Measurements from ENCODE around the gene CYP2A7. TPM values are rescaled to one million over a fixed set of nuclear protein-coding genes. Genes with fewer than 3 reads are reported as not detected.
"Not testable (repeated sequence)": the region's sequence is repeated elsewhere in the genome, so short reads cannot be mapped to it uniquely, and the experiment has no call there.

The CYP2A7 gene, protein sequence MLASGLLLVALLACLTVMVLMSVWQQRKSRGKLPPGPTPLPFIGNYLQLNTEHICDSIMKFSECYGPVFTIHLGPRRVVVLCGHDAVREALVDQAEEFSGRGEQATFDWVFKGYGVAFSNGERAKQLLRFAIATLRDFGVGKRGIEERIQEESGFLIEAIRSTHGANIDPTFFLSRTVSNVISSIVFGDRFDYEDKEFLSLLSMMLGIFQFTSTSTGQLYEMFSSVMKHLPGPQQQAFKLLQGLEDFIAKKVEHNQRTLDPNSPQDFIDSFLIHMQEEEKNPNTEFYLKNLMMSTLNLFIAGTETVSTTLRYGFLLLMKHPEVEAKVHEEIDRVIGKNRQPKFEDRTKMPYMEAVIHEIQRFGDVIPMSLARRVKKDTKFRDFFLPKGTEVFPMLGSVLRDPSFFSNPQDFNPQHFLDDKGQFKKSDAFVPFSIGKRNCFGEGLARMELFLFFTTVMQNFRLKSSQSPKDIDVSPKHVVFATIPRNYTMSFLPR
- not detected in 2 replicates for total RNA-seq (2011; cell fraction: chromatin; rRNA removed; ENCODE audit: low replicate concordance)
- not detected in 2 replicates for total RNA-seq (2011; cell fraction: nucleolus; rRNA removed)
- not detected in 2 replicates for total RNA-seq (2011; cell fraction: nucleoplasm; rRNA removed)
- total RNA-seq (2014; rRNA removed): not detected in 2 replicates
- not detected in 2 replicates for total RNA-seq (2014; rRNA removed; fragmentation: Illumina TruSeq; extraction: Trizol)
- not detected in 2 replicates for total RNA-seq (2015; rRNA removed; fragmentation: Illumina TruSeq; extraction: Trizol)
- 0.22 TPM in 1 of 2 replicates, not detected in the other for total RNA-seq (2021)
- not detected in 2 replicates for polyA plus RNA-seq (2011; rRNA removed)
- not detected in 2 replicates for polyA plus RNA-seq (2011; cell fraction: cytosol; rRNA removed)
- polyA plus RNA-seq (2011; cell fraction: nucleus; rRNA removed): not detected in 2 replicates
- not detected in 2 replicates for polyA plus RNA-seq (2012)
- polyA plus RNA-seq (2014; fragmentation: Illumina TruSeq; extraction: Trizol): not detected in 2 replicates
- not detected for polyA plus RNA-seq (2014; fragmentation: Nextera tagmentation; extraction: Ambion mirVana)
- not detected in 2 replicates for polyA plus RNA-seq (2014; rRNA removed)
- not detected in 2 replicates for polyA minus RNA-seq (2011; rRNA and poly(A)+ RNA removed)
- not detected in 2 replicates for polyA minus RNA-seq (2011; cell fraction: cytosol; rRNA and poly(A)+ RNA removed)
- not detected in 2 replicates for polyA minus RNA-seq (2011; cell fraction: nucleus; rRNA and poly(A)+ RNA removed)
- not detected for Bru-seq, nascent RNA
- not detected for BruChase-seq, experiment 1, labeled RNA remaining after a 2-hour chase
- BruChase-seq, experiment 2, labeled RNA remaining after a 6-hour chase: not detected
- long read RNA-seq, experiment 1: 0 reads
- long read RNA-seq, experiment 2: 0 reads
- long read RNA-seq, experiment 3: 0 reads

GRCh38 chr19:40882062-40882461 lies at the start of gene CYP2A7:
CYP2A7 (minus strand) TSS chr19:40882231; CDS start chr19:40882210, 21 bp downstream.
- FAIRE-seq; H3K27ac ChIP-seq (ENCODE audit: extremely low read depth, low read depth, low read length); H3K4me1 ChIP-seq (replicated peaks in 1 of 2; ENCODE audit: control insufficient read depth in 2 of 2, insufficient read depth in 2 of 2, low read length in 2 of 2); H3K9me1 ChIP-seq (ENCODE audit: control insufficient read depth, insufficient read depth, low read length); H3K27me3 ChIP-seq (ENCODE audit: control insufficient read depth in 2 of 2, insufficient read depth in 2 of 2, low read length in 2 of 2); H3K4me2 ChIP-seq (ENCODE audit: insufficient read depth, low read length); CTCF ChIA-PET (ENCODE audit: low intra/inter-chr PET ratio); intact Hi-C loops (cut with micrococcal nuclease); H2AFZ ChIP-seq (ENCODE audit: low read depth, low read length); BruUV-seq (replicated peaks); DNase-seq (ENCODE audit: extremely low read depth in 1 of 4, low spot score in 3 of 4); H3K79me2 ChIP-seq (ENCODE audit: control insufficient read depth, insufficient read depth, low read length); in situ Hi-C loops (cut with MboI); H3K36me3 ChIP-seq (ENCODE audit: control insufficient read depth, insufficient read depth, low read length); ATAC-seq; H3K9ac ChIP-seq (ENCODE audit: insufficient read depth in 1 of 2, low read depth in 2 of 2, low read length in 2 of 2); H3K4me3 ChIP-seq; H4K20me1 ChIP-seq (replicated peaks; ENCODE audit: control insufficient read depth, insufficient read depth, low read length); H3K9me3 ChIP-seq (replicated peaks; ENCODE audit: control insufficient read depth, insufficient read depth, low read depth, low read length): not testable (repeated sequence)
- POLR2A ChIA-PET: interaction anchor here (0.6 kb wide), 1 partner anchor 42 kb away, joined by 3 read pairs; no protein-coding TSS in a partner anchor
- 29% methylated on average over 3 of the region's 3 CpGs for WGBS (ENCODE audit: insufficient coverage, low coverage, missing lambda C conversion rate)
